Stimulated activated CD4-positive, alpha-beta T cell treated with anti-CD3 and anti-CD28 coated beads, Interleukin-15, amount 100 ng/mL, for 24 hours (primary cell): Measurements from ENCODE around the gene HP1BP3.
"Not testable (repeated sequence)": the region's sequence is repeated elsewhere in the genome, so short reads cannot be mapped to it uniquely, and the experiment has no call there.

Source experiments
- DNase-seq: peaks from one replicate; pipeline ENCODE4 v3.0.0-alpha.2; 2020

The HP1BP3 gene

DNA sequence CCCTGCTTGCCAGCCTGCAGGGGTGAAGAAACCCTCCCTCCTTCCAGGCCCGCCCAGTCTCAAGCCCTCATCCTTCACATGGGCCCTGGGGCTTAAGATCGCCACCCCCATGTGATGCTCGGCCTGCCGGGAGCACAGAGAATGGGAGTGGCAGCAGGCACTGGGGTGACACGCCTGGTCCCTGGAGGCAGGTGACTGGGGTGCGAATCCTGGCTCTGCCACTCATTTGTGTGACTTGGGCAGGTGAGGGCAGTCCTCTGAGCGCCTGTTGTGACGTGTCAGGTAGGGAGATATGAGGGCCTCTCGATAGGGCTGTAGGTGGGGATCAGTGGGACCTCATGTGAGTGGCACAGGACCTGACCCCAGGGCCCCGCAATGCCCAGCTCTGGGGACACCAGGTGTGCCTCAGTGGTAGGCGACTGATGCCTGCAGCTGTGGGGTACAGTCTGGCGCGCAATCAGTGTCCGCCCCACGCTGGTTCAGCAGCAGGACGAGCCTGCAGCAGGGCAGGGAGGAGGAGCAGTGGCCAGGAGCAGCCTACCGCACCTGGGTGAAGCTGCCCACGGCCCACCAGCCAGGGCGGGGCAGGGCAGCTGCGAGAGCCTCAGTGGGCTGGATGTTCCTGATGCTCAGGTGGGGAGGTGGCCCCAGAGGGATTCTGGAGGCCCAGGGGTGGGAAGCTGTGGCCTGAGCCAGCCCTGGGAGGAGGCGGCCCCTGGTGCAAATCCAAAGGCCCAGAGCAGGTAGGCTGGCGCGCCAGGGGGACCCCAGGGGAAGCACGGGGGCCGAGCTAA lies 60.8 kb downstream of the HP1BP3 start:
- no peak for DNase-seq

DNA sequence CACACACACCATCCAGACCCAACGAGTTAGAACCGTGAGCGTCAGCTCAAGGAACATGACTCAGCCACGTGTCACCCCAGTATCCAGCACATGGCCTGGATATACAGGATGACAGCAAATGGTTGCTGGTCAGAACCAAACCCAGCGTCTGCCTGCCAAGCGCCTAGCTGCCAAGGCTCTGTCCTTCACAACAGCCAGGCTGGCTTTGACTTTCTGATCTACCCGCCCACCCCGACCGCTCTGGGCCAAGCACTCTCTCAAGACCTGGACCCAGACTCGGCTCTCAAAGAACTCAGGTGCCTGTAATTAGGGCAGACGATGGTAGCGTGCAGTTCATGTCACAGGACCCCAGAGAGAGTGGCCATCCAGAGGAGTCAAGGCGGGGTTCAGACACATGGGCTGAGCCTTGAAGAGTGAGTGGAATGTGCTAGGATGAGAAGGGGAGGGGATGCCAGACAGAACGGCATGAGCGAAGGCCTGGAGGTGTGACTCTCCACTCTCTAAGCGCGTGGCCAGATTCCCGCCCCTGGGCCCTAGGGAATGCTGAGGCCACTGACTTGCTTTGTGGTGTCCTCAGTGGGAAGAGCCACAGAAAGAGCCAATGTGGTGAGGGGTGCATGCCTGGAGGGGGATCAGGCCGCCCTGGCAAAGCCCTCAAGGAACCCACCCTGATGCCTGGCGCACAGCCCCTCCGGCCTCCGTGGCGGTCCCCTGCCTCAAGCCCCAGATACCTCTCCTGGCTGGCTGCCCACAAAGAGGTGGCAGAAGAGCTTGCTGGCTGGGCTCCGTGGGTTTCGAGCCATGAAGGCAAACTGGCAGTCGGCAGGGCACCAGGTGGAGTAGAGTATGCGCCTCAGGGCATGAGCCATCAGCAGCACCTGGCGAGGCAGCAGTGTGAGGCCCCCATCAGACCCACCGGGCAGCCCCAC lies 61.7 kb downstream of the HP1BP3 start:
- DNase-seq: no peak

DNA sequence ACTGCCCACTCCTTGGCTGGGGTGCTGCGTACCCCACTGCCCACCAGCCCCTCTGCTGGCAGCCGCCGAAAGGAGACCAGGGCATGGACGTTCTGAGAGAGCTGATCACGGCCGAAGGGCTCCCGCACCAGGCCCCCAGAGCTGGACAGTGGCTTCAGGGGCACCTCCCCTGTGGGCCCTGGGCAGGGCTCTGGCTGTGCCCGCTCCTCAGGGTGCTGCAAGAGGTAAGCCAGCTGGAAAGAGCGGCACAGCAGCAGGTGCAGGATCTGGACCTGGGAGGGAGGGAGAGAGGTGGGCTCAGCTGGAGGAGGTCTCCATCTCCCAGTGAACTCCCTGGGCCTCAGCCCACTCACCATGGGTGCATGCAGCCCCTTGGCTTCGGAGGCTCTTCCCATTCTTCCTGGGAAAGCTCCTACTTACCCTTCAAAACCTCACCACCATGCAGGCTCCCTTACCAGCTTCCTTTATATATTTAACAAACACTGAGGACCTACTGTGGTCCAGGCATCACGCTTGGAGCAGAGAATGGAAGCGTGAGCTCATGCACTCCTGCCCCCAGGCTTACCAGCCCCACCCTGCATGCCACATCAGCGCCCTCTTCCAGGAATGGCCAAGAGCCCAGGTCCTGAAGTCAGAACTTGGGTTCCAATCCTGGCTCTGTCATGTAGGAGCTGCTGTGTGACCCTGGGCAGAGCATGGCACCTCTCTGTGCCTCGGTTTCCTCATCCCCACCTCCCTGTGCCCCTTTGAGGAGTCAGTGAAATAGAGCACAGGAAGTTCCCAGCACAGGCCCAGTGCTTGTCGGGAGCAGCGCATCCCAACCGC lies 62.5 kb downstream of the HP1BP3 start:
- DNase-seq: no peak

DNA sequence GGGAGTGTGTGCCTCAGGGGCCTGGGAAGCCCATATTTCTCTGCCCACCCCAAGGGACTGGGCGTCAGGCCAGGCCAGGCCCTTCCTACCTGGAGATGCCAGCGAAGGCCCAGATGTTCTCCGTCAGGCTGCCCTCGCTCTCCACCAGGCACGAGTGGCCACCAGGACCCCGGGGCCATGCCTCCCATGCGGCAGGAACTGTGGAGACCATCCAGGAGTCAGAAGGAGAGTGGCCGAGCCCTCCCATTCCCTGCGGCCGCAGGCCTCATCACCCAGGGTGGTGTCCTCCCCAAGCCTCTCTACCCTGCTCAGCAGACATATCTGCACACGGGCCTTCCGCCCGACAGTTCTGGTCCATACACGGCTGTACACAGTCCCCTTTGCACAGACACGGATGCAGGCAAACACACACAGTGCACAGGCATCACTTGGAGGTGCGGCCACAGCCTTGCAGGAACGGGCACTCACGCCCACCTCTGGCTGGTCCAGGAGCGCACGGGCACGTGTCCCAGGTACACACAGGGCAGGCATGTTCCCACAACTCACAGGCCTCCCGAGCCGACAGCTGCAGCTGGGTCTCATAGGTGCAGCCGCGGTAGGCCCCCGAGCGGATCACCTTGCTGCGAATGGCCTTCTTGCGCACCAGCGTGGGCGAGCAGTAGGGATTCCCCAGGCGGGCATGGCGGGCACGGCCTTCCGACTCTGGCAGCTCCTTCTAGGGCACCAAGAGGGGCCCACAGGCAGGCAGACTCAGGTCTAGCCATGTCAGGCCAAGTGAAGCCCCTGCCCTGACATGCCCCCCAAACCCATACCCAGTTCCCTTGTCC lies 63.4 kb downstream of the HP1BP3 start:
- no peak for DNase-seq

DNA sequence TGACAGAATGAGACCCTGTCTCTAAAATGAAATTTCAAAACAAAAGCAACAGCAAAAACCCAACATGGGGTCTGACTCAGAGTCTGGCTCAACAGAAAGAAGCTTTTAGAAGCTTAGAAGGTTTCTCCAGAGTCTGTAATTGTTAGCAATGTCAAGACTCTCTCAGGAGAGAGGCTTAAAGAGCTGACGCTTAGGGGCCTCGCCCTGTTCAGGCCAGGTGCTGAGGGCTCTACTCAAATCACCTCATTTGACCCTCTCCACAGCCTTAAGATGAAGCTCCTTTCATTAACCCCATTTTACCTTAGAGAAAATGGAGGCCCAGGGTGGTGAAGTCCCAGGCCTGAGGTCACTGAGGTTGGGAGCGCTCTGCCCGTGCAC lies 64.0 kb downstream of the HP1BP3 start:
- DNase-seq: no peak

DNA sequence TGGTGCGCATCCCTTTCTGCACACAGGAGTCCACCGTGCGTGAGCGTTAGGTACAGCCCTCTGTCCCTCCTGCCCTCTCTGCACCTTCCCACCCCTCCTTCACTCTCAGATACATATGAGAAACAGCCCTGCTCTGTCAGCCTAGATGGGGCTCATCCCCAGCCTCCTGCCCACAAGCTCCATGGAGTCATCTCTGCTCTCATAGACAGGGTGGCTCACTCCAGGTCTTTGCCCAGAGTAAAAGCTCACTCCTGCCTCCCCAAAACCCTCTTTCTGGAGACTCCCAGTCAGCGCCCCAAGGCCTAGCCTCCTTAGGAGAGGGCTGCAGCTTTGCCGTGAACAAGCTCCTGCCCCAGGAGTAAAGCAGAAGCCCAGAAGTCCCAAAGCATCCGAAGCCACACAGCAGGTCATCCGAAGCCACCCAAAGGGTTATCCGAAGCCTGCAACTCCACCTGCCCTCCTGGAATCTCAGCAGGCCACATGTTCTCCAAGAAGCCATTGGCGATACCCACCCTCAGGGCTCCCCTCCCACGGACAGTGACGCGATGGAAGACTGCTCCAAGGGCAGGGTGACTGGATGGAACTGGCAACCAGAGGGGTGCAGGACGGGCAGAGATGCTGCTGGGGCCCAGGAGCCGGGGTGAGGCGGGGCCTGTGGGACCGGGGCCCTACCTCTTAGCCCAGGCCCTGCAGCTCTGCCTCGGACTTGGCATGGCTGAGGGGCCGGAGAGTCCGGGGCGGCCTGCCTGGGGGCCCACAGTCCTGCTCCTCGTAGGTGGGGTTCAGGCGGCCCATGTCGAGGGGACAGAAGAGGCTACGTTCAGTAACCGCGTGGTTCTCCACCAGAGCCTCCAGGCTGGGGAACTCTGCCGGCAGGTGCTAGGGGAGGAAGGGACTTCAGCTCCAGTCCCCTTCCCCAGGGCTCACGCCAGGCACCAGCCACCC lies 65.7 kb downstream of the HP1BP3 start:
- DNase-seq: no peak

DNA sequence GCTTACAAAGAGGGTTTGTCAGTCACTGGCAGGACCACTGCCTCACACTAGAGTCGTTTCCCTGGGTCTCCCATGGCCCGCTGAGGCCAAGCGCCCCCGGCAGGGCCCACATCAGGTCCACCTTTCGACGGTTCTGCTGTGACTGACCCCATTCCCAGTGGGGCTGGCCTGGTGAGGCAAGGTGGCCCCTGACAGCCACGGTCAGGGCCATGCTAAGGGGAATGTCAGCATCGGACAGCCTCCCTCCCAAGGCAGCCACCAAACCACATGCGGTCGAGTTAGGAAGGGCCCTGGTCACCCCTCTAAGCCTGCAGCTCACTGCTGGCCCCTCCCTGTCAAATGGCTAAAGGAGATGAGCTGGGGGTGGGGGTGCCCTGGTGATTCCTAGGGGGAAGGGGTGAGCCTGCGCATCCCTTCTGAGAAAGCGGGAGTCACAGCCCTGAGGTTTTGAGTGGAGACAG lies 66.4 kb downstream of the HP1BP3 start:
- no peak for DNase-seq

DNA sequence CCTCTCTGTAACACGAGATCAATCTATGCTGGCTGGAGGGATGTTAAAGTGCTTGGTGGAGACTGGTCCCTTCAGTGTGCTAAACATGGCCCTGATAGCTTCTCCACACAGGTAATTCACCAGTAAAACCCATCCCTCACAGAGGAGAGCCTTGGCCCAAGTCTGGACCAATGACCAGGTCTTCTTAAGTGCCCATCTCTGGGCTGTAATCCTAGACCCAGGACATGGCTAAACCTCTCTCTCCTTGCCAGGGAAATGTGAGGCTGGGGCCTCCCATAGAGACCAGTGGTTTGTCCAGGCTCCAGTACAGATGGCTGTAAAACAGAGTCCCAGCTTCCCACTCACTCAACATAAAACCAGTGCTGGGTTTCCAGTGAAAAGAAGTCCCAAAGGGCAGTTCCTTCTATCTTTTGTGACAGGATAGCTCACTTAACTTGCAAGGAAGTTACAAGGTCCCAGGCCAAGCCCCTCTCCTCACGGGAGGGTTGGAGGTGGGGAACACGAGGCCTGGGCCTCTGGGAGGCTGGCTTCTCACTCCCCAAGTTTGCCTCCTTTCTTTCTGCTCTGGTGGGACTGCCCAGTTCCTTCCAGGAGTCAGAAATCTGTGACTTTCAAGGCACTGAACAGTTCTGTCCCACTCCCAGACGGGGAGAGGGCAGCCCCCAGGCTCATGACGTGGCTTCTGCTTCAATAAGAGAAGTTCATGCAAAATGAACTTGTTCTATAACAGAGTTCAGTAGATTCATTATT lies 67.1 kb downstream of the HP1BP3 start:
- no peak for DNase-seq

DNA sequence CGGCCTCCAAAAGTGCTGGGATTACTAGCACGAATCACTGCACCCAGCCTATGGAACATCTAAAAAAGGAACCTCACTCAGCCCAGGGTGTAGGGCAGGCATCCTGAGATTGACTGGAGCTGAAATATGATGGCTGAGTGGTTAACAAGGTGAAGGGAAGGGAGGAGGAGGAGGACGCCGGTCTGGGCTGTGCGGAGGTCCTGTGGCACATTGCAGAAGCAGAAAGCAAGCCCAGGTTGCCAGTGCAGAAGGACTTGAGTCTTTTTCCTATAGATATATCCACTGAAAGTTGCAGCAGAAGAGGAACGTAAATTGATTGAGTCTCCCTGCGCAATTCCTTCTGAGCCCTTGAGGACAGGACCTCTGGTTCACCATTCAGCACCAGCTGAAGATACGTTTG lies 67.8 kb downstream of the HP1BP3 start:
- no peak for DNase-seq

DNA sequence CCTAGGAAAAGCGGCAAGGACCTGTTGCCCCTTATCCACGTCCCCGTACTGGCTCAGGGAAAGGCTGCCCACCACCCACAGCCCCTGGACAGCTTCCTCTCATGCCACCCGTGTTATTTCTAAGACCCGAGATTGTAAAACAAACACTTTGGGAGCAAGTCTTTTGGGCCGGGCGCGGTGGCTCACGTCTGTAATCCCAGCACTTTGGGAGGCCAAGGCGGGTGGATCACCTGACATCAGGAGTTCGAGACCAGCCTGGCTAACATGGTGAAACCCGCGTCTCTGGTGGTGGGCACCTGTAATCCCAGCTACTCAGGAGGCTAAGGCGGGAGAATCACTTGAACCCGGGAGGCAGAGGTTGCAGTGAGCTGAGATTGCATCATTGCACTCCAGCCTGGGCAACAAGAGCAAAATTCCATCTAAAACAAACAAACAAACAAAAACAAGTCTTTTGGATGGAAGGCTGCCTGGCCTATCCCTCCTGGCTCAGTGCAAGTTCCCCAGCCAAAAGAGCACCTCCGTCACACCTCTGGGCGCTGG lies 68.7 kb downstream of the HP1BP3 start:
- DNase-seq: not testable (repeated sequence)

DNA sequence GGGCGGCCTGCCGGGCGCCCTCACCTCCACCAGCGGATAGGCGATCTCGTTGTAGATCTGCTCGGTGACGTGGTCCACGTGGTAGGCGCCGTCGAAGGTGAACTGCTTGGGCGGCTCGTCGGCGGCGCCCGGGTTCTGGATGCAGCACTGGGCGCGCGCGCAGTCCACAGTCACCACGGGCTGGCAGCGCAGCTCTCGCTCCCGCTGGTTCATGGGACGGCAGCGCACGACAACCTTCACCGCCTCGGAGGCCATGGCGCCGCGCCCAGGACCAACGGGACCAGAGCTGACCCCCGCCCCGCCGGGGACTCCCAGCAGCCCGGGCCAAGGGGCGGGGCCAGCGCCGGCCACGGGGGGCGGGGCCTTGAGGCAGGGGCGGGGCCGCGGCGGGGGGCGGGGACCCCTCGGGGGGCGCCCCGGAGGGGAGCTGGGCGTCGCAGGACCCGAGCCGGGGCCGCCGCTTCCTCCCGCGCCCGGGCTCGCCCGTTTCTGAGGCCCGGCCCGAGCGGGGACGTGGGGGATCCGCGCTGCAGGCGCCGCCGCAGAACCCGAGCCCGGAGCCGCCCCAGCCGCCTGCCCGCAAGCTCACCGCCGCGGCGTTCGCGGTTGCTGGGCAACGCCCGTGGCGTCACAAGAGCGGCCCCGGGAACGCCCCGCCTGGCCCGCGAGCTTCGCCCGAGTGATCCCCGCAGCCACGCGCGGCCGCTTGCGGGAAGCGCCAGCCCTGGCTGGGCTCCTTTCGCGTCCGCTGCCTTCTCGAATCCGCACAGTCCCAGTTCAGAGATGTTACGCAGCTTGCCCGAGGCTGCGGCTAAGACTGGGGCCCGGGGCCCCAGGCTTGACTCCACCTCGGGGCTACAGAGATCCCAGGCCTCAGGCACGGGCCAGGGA lies 69.4 kb downstream of the HP1BP3 start, which contains the start of gene KIF17:
KIF17 (minus strand) TSS at position 556 of the 891 bp plus-strand sequence; CDS start at position 255, 301 bp downstream.
- peak; percentile 77 for DNase-seq

DNA sequence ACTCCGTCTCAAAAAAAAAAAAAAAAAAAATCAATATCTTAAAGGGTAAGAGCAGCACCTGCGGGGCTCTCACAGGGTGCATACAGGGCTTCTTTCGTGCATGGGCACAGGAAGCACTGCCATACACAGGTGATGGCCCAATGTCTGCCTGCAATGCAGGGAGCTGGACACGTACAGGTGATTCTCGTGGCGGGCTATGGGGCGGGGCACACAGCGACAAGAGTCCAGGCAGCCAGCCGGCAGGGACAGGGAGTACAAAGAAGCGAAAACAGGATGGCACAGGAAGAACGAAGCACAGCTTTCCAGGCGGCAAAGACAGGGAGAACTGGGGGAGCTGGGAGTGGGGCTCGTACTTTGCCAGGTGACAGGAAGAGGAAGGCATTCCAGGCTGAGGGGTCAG lies 70.9 kb downstream of the HP1BP3 start:
- DNase-seq: no peak

DNA sequence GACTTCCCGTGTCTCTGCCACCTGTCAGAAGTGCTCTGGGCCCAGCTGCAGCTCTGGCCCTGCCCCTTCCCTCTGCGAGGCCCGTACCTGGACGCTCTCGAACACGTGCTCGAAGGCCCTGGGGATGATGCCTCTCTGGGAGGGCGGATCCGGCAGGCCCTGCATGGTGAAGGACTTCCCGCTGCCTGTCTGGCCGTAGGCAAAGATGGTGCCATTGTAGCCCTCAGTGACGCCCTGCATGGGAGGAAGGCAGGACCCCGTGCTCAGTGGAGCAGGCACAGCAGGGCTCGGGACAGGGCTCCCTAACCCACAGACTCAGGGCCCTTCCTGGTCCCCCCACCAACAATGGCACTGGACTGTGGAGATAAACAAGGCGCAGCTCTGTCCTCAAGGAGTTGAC lies 71.7 kb downstream of the HP1BP3 start:
- DNase-seq: no peak

DNA sequence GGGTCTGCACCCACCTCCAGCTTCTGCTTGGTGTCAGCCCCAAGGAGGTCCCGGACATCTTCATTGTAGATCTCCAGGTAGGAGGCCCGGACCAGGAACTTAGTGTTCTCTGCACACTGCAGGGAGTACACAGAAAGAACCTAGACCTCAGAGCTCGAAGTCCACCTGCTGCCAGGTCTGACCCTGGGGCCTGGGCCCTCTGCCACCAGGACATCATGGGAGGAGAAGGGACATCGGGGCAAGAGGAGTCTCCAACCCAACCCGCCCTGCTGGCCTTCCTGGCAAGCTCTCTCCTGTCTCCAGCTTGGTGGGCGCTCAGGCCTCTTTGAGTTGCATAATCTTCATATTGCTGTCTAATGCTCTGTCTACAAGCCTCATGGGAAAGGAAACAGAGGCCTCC lies 73.7 kb downstream of the HP1BP3 start:
- DNase-seq: no peak

DNA sequence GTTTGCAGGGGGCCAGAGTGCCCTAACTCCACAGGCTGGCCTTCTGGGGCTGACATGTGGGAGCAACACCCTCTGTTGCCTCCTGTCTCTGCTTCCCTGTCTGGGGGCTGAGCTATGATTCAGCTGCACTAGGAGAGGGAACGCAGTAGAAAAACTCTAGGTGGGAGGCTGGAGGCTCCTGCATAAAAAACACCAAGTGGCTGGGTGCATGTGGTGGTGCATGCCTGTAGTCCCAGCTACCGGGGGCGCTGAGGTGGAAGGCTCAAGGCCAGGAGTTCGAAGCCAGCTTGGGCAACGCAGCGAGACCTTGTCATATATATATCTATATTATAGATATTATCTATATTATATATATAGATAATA lies 74.9 kb downstream of the HP1BP3 start:
- DNase-seq: no peak

DNA sequence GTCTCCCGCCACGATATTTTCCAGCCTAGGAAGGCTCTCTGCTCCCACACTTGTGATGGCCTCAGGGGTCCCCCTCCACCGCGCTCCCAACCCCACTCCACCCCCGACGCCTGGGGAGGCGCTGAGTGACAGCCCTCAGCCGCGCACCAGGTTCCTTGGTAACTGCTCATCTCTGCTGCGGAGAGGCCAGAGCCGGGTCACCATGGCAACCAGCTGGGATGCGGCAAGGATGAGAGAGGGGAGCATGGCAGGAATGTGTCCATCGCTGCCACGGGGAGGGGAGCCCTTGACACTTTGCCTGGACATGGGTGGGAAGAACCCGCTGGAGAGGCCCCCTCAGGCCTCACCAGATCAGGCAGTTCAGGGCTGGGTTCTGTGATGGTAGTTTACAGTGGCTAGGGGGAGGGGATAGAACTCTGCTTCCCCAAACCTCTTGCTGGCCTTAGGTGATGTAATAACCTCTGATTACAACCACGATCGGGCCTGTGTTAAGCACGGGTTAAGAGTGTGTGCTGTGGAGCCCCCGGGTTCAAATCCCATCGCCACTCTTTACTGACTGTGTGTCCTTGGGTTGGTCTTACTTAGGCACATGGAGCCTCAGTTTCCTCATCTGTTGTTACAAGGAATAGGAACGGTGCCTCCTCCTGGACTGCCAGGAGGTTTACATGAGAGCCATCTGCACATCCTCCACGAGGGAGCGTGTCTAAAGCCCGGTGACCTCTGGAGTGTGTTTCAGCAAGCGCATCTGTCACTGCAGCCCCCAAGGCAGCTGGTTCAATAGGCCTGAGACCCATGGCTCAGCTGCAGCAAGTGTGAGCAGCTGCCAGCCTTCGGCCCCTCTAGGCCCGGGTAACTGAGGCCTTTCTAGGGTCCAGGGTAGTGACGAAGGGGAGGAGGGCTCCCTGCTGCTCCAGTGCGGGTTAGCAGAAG lies 75.6 kb downstream of the HP1BP3 start:
- no peak for DNase-seq

DNA sequence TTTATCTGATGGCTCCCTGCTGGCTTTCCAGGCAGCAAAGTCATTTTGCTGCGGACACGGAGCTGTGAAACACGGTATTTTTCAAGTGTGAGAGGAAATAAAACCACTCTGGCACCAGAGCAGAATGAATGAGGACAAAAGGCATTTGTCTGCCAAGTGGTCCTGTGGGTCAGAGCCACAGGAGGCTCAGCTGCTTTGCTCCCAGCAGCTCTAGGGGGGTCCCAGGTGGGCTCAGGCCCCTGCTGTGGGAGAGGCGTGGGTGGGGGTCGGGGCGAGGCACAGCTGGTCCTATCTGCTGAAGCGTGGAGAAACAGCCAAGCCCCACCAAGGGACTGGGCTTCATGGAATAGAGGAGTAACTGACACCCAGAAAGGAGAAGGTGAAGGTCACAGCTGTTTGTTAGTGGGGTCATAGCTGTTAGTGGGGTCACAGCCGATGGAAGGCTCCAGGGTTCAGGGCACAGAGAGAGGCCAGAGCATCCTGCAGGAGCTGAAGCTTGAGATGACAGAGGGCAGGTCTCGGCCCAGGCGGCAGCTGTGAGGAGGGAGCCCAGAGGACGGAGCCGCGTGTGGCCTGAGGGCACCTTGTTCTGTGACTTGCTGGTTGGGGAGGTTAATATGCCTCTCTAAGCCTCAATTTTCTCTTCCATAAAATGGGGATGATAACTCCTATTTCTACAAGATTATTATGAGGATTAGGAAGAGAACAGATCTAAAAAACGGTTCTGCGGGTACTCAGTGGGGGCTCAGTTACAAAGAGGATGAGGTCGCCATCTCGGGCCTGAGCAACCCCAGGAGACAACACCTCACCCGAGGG lies 76.4 kb downstream of the HP1BP3 start:
- DNase-seq: no peak
